ENCODE measurements around the gene KBTBD13.

The KBTBD13 gene

DNA sequence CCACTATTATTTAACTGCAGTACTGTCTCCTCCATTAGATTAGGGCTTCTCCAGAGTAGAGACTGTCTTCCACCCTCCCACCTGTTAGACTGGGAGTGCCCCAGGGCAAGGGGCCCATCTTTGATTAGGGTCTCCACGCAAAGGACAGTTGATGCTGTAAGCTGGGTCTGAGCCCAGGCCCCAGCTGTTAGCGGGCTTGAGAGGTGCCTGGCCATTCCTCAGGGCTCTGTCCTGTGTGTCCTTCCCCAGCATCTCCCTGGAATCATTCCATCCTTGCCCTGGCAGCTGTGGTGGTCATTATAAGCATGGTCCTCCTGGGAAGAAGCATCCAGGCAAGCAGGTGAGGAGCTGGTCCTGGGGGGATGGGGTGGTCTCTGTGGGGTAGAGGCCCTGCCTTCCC, 25.3 kb upstream of the KBTBD13 start:
- no peak for DNase-seq

DNA sequence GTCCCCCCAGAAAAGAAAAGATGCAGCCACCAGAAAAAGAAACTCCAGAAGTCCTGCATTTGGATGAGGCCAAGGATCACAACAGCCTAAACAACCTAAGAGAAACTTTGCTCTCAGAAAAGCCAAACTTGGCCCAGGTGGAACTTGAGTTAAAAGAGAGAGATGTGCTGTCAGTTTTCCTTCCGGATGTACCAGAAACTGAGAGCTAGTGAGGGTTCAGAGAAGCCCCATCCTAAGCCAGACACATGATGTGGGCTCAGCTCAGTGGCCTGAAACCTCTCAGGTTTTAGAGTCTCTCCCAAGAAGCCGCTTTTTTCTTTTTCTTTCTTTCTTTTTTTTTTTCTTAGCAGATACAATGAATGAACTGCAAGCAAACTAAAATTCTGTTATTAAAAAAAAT, 23.6 kb upstream of the KBTBD13 start:
- no peak for DNase-seq

DNA sequence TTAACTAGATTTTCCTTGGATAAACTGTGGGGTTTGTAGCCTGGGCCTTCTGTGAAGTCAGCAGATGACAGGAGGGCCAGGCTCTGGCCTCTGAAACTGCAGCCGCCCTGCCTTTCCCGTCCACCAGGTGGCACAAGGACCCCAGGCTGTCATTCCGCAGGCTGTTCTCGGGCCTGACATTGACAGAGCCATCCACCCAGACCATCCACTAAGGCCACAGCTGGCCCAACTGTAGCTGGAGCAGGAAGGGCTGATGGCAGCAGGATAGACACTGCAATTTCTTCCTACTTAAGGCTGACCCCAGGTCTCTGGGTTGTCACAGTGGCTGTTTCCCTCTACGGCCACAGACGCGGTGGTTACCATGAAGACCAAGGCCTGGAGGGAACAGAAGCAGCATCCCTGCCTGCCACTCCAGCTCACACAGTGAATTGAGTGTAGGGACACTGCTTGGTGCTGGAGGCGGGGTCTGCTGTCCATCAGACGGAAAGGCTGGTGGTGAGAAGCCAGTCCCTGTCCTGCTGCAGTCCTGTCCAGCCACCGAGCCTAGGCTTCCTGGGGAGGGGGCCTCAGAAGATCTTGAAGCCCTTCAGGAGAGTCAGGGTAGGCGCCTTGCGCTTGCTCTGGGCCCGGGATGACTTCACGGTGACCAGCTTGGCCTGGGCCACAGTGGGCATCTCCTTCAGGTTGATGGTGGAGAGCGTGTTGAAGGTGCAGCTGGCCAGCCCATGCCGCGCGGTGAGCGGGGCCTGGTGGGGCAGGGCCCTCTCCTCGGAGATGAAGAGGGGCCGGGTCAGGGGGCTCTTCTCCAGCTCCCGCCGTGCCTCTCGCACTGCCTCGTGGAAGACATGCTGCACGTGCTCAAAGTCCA, 22.0 kb upstream of the KBTBD13 start:
- peak in 52 of 58 donors; percentile 15 to 79 (median 56) for DNase-seq

DNA sequence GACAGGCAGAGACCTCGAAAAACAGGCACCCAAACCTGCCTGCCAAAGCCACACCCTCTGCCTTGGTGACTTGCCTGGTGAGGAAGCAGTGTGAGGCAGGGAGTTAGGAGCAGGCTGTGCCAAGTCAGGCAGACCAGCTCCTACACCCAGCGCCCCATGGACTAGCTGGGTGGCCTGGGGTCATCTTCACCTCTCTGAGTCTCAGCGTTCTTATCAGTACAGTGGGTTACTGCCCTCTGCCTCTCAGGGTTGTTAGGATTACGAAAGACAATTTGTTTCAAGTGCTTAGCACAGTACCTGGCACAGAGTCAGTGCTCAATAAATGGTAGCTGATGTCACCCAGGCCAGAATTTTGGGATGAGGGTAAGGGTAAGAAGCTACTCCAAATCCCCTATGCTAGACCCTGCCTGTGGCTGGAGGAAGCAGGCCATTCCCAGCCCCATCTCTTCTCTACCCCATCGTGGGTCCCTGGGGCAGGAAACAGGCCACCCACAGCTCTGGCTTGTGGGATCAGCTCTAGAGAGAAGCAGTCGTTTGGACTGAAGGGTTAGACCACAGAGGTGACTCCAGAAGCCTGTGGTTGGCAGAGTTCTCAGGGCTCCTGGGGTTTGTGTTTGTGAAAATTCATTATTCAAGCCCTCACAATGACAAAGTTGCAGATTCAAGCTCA, 21.2 kb upstream of the KBTBD13 start:
- no peak for DNase-seq

DNA sequence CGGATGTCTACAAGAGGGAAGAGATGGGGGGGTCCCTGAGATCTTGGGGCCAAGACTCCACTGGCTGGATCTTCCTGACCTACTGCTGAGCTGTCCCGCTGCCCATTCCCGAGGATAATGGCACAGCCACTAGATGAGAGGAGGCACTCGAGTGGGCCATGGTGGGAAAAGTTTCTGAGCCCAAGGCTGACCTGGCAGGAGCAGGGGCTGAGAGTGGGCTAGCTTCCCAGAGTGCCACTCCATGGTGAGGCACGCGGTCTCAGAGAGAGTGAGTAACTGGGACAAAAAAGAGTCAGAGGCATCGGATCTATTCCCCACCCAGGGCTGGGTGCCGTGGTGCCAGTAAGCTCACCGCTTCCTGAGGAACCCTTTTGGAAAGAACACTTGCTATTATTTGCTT, 20.4 kb upstream of the KBTBD13 start:
- peak in 23 of 58 donors; percentile 11 to 66 (median 30) for DNase-seq

DNA sequence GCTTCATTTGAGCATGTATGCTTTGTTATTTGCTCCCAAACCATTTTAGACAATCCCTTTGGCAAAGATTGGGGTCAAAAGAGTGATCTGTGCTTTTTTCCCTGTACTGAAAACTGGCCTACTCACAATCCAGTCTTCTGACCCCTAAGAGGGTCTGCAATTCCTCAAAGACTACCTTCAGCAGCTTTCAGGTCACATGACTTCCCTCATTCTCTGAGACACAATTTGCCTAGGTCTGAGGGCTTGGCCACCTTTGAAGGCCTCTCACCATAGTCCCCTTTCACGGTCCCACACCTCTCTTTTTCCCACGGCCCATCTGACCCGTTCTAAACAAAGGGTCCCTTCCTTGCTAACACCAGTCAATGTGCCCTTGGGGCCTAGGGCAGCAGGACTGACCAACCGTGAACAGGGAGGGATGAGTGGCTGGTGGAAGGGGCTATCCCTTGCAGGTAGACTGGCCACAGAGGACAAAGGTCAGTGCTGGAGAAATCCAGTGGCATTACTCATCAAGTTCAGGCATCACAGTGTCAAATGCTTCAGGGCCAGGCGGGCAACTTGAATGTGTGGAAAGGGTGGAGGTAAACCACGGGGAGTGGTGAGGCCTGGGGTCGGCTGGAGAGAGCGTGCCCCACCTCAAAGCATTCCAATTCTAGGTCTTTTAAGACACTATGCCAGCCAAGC, 19.5 kb upstream of the KBTBD13 start:
- DNase-seq, result no peak

DNA sequence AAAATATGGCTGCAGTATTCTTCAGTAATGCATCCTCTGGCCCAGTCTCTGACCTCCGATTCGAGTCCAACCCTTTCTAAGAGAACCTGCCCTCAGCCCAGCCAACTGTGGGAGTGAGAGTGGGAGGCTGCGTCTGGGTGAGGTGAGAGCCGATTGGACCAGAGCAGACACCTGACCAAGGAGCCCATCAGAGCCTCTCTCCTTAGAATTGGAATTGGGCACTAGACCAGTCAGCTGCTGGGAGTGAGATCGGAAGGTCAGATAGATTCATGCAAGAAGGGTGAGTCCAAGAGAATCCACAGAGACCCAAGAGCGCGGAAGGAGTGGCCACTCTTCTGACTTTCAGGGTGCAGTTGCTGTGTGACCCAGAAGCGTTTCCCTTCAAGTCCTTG, 19.0 kb upstream of the KBTBD13 start:
- no peak for DNase-seq

DNA sequence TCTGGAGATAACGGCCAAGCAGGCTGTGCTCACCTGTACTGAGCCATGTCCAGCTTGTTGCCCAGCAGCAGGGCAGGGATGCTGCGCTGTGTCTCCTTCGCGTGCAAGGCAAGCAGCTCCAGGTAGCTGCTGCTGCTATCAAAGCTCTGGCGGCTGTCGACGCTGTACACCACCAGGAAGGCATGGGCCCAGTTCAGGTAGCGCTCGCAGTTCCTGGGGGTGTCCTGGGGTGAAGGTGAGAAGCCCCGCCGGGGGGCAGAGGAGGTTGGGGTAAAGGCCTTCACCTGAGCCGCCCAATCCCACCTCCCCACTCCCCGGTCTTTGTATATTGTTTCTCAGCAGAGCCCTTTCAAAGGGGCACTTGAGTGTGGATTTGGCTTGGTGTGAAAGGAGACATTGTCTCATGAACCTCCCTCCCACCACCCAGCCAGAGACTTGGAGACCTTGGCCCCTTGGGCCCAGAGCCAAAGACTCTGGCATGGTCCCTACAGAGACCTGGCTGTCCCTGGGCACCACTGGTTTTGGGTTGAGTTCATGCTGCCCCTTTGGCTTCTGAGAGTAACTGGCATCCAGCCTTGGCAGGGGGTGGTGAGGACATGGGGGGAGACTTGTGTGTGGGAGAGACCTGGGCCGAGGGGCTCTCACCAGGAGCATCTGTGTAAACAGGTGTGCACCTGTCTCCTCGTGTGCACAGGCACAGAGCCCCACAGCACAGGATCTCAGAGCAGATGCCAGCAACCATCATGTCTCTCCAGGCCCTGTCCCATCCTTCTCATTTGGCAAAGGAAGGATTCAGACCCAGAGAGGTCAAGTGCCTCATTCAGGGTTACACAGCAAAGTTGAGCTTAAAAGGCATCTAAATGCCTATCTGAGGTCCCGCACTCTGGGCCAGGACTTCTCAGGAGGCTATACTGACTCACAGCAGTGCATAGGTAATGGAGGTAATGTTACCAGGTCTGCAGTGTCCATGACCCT, 17.9 kb upstream of the KBTBD13 start:
- peak in 38 of 58 donors; percentile 13 to 81 (median 44) for DNase-seq

DNA sequence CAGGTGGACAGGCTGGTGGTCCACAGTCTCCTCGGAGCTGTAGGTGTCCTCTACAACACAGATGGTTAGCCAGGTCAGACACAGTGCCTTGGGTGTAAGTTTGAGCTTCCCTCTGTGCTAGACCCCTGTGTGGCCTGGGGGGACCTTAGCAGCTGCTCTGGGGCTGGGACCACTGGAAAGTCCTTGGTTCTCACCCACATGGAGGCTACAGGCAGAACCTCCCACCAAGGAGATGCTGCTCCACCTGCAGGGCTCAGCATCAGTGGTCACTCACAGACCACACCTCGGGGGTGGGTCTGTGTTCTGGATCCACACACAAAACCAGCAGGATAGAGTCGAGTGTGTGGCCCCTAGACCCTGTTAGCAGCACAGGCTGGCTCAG, 17.2 kb upstream of the KBTBD13 start:
- no peak for DNase-seq

DNA sequence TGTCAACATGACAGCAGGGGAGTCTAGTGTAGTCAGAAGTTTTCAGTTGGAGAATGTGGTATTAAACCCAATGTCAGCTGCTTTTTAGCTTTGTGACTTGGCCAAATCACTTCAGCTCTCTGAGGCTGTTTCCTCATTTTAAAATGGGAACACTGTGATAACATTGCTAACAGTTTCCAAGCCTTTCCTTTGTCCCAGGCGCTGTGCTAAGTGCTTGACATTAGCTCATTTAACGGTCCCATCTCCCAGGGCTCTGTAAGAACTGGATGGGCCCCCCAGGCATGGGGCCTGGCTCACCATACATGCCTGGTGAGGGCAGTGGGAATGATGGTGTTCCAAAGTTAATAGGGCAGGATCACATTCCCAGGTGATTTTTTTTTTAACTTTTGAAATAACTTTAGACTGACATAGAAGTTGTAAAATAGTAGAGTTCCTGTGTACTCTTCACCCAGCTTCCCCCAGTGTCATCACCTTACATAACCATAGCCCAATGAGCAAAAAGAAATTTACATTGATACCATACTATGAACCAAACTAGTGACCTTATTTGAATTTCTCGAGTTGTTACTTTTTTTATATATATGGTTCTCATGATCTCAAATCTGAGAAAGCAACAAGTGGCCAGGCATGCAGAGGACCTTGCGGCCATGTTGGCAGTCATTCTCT, 16.5 kb upstream of the KBTBD13 start:
- no peak for DNase-seq

DNA sequence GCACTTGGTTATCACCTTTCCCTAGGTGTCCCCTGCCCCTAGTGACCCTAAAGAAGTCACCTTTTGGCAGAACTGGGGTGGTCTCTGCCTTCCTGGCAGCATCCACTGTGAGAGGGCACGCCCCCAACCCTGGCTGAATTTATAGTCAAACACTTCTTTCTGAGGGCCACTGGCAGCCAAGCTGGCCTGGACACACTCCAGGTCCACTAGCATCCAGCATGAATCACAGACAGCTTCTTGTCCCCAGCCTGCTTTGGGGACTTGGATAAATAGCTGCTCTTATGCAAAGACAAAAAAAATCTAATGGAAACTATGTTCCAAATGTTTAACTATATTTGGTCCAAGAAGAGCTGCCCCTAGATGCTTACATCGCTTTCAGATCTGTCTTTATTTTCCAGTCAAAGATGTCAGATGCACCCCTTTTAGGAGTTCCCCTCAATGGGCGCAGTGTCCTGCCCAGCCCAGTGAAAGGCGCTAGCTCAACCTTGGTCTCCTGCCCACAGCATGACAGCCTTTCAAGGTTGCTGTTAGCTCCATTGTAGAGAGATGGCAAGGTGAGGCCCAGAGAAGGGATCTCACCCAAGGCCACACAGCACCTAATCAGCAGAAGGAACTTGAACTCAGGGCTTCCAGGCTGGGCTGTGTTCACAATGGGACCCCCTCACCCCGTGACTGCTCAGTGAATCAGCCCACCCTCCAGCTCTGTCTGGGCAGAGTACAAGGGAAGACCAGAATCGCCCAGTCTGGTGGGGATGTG, 15.7 kb upstream of the KBTBD13 start:
- DNase-seq, result peak in 47 of 58 donors; percentile 8 to 83 (median 59)

DNA sequence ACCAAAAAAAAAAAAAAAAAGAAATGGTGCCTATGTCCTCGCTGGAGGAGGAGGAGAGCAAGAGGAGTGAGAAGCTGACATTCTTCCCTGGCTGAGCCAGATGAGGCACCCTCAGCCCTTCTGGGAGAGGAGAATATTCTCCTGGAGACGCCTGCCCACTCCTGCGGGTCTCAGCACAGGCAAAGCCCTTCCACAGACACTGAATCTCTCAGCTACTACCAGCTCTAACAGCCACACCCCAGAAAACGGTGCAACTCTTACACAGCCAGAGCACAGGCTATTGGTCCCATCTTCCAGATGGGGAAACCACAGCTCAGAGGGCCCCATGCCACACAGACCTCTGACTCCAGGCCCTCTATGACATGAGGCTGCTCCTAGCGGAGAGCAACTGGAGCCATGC, 14.5 kb upstream of the KBTBD13 start:
- no peak for DNase-seq

DNA sequence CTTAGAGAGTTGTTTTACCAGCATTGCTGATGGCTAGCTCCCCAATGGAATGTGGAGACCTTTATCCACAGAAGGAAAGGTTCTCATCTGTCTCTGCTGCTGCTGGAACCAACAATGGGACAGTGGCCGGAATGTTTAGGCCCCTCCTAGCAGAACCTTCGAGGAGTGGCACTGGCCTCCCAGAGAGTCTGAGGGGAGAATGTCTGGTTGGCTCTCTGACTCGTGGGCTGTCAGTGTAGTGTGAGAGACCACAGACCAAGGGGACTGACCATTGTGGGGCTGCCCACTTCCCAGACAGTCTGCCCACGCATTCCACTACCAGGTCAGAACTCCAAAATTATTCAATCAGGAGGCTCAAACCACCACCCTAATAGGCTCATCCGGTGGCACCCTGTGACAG, 13.8 kb upstream of the KBTBD13 start:
- no peak for DNase-seq

DNA sequence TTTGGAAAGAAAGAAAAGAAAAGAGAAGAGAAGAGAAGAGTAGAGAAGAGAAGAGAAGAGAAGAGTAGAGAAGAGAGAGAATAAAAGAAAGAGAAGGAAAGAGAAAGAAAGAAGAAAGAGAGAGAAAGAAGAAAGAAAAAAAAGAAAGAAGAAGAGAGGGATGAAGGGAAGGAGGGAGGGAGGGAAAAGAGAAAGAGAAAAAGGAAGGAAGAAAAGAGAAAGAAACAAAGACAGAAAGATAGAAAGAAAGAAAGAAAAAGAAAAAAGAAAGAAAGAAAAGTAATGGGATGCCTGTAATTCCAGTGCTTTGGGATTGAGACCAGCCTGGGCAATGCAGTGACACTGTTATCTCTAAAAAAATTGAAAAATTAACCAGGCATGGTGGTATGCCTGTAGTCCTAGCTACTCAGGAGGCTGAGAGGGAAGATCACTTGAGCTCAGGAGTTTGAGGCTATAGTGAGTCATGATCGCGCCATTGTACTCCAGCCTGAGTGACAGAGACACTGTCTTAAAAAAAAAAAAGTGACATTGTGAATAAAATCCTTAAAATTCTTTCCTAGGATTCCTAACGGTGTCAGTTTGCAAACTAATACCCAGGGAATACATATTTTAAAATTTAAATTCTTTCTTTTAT, 10.4 kb upstream of the KBTBD13 start:
- no peak for DNase-seq

DNA sequence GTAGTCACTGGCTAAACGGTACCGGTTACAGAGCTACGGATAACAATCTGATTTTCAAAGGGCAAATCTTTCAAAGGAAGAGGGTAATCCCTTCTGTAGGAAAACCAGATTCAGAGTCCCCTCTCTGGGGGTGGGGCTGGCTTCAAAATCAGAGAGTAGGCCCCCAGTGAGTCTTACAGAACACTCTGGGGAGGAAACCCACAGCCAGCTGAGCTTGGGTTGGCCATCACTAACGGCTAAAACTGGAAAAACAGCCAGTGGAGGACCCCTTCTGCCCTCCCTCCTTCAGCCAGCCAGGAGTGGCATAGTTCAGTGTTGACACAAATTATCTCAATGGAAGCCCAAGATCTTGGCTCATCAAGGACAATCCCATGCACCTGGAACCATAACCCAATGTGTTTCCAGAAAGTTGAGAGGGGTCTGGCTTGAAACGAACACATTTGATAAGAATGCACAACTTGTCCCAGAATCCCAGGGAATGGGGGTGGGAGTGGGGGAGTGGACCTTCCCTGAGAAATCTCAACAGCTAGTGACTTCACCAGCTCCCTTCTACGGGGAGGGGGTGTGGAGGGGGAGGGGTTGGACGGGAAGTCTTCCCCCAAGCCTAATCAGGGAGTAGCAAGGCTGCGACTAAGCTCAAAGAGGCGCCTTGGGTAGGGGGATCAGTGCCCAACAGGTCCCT, 9.8 kb upstream of the KBTBD13 start:
- DNase-seq, result peak in 3 of 58 donors; percentile 19 to 43 (median 21)

DNA sequence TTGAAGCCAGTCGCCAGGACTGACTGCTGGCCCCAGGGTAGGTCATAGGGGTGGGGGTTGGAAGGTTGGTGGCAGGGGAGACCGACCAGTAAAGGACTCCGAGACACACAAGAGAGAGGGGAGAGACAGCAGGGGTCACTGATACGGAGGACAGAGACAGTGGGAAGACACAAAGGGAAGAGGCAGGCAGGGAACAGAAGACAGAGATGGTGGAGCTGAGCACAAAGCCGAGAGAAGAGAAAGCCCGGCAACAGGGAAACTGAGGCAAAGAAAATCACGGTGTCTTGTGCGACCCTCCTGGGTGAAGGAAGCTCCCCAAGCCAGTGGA, 9.3 kb upstream of the KBTBD13 start:
- DNase-seq, result no peak

DNA sequence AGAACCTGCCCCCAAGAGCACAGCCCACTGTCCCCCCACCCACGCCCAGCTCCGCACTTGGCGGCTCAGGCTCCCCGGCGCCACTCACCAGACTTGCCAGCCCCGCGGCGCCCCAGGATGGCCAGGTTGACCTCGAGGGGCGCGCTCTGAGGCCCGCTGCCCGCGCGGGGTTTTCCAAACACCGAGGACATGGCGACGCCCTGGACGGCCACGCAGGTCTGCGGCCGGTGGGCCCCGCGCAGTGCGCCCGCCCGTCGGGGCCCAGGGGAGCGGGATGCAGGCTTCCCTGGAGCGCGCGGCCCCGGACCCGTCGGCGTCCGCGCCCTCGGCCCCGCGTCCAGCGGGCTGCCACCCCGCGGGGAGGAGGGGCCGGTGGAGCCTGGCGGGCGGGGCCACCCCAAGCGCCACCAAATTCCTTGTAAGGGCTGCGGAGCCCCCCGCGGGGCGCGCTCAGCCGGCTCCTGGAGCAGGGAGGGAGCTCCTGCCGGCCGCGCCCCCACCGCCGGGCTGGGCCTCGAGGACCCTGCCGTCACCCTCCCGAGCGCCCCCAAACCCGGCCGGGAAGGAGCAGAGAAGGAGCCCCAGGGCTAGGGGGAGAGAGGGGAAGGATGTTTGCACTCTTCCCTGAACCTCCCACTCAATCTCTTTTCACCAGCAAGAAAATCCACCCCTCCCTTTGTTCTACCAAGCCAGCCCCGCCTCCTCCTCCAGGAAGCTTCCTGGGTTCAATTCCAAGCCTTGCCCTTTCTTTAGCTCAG, 8.7 kb upstream of the KBTBD13 start, which contains the start of gene RASL12:
TSS of gene RASL12 (minus strand) at position 347 of the 758 bp plus-strand sequence. CDS start at position 191, 156 bp downstream.
- no peak for DNase-seq

DNA sequence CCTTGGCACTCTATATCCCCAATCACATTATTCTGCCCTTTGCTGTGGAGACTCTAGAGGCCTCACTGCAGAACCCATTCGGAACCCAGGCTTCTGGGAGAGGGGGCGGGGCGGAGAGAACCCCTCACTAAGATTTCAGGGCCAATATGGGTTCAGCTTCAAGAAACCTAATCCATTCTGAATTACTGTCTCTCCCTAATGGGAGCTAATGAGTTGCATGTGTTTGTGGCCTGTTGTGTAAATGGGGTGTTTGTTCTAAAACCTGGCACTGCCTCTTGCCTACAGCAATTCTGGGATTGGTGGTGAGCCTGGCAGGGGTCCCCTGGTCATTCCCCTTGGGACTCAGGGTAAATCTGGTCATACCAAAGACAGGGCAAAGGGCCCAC, 8.2 kb upstream of the KBTBD13 start:
- DNase-seq, result peak in 5 of 58 donors; percentile 18 to 71 (median 36)

All from anterior cingulate cortex (tissue), 58 donors.